Epithelial cell of proximal tubule (primary cell): ENCODE results near the gene PDSS2. TPM values are rescaled to one million over a fixed set of nuclear protein-coding genes. Genes with fewer than 3 reads are reported as not detected.

ENCODE experiments used
- DNase-seq: peaks from one replicate; pipeline ENCODE4 v3.0.0-alpha.2; 2011; ENCODE audit warnings: low read depth
- H3K4me3 ChIP-seq: 2 replicates; pipeline ENCODE4 v1.5.1; 2011; ENCODE audit warnings: low read depth, mild to moderate bottlenecking, low read length
- total RNA-seq: library from RNA; depleted of rRNA; stranded (reverse); fragments of >200 nt; gene quantifications from 2 replicates; pipeline ENCODE4 v1.2.3, GENCODE V29; 2015
- TF ChIP-seq, protein P1 (sequence below): conservative IDR thresholded peaks from 2 replicates; pipeline ENCODE4 v1.5.1; 2012; ENCODE audit warnings: low read depth, mild to moderate bottlenecking, low read length

PDSS2 gene
- total RNA-seq, 1 donor from 2014 or later = 7.4 TPM

DNA sequence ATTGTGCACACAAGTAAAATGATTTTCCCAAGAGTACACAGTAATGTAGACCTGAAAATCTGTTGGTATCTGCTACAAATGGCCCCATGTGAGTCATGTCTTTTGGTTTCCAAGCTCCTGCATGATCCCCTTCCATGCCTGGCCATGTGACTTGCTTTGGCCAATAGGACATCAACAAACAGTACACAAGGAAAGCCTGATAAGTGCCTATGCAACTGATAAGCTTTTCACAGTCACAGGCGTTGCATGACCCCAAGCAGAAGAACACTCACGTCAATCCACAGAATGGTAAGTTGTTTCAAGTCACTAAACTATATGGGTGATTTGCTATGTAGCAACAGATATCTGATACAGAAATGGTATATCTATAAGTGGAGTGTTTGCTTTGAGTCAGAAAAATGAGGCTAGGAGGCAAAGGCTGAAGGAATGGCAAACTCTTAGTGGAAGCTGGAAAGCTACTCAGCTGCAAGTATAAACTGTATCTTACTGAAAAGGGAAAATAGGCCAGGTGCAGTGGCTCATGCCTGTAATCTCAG is 184.0 kb downstream of the PDSS2 start:
- TF ChIP-seq, protein P1, sequence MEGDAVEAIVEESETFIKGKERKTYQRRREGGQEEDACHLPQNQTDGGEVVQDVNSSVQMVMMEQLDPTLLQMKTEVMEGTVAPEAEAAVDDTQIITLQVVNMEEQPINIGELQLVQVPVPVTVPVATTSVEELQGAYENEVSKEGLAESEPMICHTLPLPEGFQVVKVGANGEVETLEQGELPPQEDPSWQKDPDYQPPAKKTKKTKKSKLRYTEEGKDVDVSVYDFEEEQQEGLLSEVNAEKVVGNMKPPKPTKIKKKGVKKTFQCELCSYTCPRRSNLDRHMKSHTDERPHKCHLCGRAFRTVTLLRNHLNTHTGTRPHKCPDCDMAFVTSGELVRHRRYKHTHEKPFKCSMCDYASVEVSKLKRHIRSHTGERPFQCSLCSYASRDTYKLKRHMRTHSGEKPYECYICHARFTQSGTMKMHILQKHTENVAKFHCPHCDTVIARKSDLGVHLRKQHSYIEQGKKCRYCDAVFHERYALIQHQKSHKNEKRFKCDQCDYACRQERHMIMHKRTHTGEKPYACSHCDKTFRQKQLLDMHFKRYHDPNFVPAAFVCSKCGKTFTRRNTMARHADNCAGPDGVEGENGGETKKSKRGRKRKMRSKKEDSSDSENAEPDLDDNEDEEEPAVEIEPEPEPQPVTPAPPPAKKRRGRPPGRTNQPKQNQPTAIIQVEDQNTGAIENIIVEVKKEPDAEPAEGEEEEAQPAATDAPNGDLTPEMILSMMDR = no peak
- DNase-seq = no peak
- no peak overlapping the region for H3K4me3 ChIP-seq

- TF ChIP-seq, protein P1 = peak; percentile 7
- DNase-seq = no peak
- H3K4me3 ChIP-seq = no peak overlapping the region
These were observed 185.1 kb downstream of the PDSS2 start for GRCh38 chr6:107274288-107274687.

- no peak overlapping the region for H3K4me3 ChIP-seq
- TF ChIP-seq, protein P1 = no peak
- no peak for DNase-seq
These were observed 187.1 kb downstream of the PDSS2 start for GRCh38 chr6:107272246-107272645.

GRCh38 chr6:107271208-107271790 is 188.1 kb downstream of the PDSS2 start:
- TF ChIP-seq, protein P1 = no peak
- DNase-seq = no peak
- H3K4me3 ChIP-seq = no peak overlapping the region

DNA sequence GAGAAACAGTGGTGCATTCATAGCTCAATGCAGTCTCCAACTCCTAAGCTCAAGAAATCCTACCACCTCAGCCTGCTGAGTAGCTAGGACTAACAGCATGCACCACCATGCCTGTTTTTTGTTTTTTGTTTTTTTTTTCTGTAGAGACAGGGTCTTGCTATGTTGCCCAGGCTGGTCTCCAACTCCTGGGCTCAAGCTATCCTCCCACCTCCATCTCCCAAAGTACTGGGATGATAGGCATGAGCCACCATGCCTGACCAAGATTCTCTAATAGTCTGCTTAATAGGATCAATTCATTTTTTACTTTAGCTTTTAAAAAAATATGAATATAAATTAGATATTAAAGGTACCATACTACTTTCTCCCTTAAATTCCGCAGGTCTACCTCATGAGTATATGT is 191.7 kb downstream of the PDSS2 start:
- DNase-seq = no peak
- TF ChIP-seq, protein P1 = no peak
- H3K4me3 ChIP-seq = no peak overlapping the region

- no peak for DNase-seq
- TF ChIP-seq, protein P1 = no peak
- H3K4me3 ChIP-seq = no peak overlapping the region
These were observed 192.4 kb downstream of the PDSS2 start for GRCh38 chr6:107267006-107267405.

GRCh38 chr6:107266563-107266962 is 192.8 kb downstream of the PDSS2 start:
- no peak for DNase-seq
- TF ChIP-seq, protein P1 = no peak

More at GRCh38 chr6:107266563-107266962, 192.8 kb downstream of the PDSS2 start:
- no peak overlapping the region for H3K4me3 ChIP-seq
